GM21717 (cell line): ENCODE data around the gene C6orf15.

Experiments used
- ATAC-seq: cut with Tn5 transposase; IDR thresholded peaks from one replicate; pipeline ENCODE4 v1.9.1; 2021; ENCODE audit warnings: mild to moderate bottlenecking, moderate library complexity; ENCODE audit not compliant: unreplicated experiment

C6orf15 gene

DNA sequence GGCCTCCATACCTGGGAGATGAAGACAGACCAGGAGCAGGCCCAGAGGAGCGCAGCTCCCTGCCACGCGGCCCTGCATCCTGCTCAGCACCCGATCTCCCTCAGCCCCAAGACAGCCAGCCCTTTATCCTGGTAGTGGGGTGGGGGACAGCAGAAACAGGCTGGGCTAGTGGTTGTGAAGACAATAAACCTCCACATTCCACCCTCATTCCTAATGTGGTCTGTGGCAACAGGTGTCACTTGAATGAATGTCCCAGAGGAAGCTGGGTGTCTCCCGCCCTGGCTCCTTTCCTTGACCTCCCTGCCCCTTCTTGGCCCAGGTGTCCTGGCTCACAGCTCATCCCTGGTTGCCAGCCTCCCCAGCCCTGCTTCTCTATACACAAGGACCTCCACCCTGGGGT, at the start of gene C6orf15:
Gene C6orf15 (minus strand): TSS at position 98 of the 400 bp plus-strand sequence. CDS start 20 bp downstream, at position 78.
- no peak for ATAC-seq

DNA sequence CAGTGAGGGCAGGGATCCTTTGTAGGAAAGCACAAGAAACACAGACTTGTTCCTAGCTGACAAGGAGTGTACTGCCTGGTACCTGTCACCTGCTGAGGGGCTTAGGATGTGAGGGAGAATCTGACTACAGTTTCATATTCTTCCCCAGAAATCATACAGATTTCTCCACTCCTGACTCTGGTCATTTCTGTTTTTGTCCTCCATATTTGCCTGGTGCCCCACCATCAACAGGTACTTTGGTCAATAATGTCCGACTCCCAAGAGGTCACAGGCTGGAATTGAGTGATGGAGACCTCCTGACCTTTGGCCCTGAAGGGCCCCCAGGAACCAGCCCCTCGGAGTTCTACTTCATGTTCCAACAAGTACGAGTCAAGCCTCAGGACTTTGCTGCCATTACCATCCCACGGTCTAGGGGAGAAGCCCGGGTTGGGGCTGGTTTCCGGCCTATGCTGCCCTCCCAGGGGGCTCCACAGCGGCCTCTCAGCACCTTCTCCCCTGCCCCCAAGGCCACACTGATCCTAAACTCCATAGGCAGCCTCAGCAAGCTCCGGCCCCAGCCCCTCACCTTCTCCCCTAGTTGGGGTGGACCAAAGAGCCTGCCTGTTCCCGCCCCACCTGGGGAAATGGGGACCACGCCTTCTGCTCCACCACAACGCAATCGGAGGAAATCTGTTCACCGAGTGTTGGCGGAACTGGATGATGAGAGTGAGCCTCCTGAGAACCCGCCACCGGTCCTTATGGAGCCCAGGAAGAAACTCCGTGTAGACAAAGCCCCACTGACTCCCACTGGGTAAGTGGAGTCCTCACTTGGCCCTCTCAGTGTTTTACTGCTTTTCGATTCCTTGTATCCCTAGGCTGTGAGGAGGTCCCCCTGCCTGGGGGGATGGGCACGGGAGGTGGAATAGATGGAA, 49.1 kb upstream of the C6orf15 start:
- no peak for ATAC-seq

DNA sequence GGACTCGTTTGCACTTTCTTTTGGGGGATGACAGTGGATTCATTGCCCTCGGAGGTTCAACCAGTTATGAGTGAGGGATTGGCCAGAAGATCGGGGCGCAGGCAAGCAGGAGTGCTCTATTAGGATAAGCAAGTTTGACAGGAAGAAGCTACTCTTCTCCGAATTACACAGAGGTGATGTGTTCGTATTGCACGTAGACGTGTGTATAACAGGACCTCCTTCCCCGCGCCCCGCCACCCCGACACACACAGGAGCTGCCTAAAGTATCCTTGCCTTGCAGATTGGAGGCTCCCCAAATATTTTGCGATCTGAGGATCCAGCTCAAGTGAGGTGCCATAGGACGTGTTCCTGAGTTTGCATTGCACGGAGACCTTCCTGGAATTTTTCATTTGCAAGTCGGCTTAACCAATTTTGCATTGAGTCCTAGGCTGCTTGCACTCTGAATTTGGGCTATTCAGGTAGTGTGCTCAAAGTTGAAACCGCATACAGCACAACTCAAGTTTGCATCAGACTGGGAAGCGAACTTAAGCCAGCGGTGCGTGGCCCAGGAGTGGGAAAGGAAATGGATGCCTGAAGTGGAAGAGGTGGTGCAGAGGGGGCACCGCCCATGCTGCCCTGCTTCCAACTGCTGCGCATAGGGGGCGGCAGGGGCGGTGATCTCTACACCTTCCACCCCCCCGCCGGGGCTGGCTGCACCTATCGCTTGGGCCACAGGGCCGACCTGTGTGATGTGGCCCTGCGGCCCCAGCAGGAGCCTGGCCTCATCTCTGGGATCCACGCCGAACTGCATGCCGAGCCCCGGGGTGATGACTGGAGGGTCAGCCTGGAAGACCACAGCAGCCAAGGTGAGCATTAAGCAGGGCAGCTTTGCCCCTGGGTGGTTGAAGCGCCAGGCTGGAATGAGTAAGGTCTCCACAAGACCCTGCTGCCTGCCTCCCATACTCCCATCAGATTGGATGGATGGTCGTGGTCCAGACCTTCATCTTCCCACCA, 46.8 kb upstream of the C6orf15 start:
- no peak for ATAC-seq

DNA sequence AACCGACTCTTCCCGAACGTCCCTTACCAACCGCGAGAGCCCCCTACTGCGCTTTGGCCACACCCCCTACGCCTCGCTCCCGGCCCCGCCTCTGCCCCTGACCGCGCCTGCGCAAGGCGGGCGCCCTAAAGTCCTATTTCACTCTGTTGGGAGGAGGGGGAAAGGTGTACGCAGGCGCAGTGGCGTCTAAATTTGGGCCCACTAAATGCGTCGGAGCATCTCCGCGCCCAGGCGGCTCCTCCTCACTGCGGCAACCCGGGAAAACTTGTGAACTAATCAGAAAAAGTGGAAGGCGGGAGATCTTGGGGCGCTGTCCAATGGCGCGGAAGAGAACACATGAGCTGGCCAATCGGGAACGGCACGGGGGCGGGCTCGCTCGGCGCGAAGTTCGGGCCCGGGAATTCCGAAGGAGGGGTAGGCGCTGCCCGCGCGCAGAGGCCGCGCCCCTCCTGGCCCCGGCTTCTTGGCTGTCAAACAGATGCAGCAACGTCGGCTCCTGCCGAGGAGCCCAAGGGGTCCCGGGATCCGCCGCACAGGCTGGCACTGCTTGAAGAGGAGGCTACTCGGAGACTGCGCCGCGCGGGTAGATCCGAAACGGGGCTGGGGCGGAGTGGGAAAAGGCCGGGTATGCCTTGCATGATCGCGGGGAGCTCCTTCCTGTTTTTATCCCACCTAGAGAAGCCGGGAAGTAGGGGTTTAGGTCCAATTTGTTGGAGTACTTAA, 45.9 kb upstream of the C6orf15 start, which contains the start of gene TCF19:
Gene TCF19 (plus strand): TSS at position 450 of the 723 bp plus-strand sequence. CDS start 881 bp downstream, outside the sequence.
- ATAC-seq, result peak; percentile 66

DNA sequence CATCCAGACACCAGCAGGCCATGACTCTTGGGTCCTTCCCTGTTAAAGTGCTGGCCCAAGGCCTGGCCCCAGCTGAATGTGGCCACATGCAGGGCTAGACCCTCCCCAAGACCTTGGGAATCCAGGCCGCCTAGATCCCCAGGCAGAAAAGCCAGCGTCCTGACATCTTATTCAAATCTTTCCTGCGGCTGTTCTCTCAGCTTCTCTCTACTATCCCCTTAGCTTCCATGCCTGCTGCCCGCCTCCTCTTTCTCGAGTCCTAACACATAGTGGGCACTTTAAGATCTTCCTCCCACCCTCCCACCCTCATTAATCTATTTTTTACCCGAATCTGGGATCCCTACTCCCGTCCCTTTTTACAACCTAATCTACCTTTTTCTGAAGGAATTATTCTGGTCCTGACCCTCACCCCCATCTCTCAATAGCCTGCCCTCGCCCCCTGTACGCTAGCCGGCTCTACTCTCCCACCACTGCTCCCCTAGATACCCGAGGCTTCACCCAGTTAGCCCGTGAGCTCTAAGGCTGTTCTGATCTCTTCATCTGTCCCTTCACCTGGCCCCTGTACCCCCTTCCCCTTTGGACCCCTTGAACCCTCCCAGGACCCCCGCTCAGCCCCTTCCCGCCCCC, 45.3 kb upstream of the C6orf15 start, which contains the start of gene CCHCR1:
Gene CCHCR1 (minus strand): TSS at position 290 of the 627 bp plus-strand sequence. CDS start 202 bp downstream, at position 88.
- no peak for ATAC-seq

DNA sequence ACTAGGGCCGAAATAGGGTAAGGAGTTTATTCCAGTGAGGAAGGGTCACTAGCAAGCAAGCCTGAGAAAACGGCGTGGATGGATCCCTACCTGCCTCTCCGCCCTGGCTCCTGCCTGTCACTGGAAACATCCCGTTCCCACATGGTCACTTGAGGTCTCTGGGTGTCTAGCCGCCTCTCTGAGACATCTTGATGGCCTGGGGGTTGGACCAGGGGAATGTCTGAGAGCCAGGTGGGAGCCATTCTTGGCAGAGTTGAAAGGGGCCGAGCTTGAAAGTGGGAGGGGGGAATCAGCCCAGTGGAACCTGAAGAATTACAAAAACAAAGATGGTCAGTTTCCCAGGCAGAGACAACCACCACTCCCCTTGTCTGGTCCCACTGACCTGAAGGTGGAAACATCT, 44.3 kb upstream of the C6orf15 start:
- ATAC-seq, result no peak

DNA sequence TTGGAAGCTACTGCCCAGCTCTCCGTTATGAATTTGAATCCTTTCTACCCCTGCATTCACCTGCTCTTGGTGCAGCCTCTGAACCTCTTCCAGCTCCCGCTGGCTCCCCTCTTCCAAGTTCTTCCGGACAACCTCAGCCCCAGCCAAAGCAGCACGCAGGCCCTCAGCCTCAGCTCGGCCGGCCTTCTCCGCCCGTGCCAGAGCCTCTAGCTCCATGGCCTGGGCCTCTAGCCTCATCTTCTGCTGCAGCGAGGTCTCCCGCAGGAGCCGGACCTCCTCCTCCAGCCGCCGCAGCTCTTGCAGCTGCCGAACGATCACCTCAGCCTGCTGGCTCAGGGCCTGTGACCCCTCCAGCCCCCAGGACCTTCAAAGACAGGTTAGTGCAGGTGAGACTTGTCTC, 42.1 kb upstream of the C6orf15 start:
- ATAC-seq, result no peak

DNA sequence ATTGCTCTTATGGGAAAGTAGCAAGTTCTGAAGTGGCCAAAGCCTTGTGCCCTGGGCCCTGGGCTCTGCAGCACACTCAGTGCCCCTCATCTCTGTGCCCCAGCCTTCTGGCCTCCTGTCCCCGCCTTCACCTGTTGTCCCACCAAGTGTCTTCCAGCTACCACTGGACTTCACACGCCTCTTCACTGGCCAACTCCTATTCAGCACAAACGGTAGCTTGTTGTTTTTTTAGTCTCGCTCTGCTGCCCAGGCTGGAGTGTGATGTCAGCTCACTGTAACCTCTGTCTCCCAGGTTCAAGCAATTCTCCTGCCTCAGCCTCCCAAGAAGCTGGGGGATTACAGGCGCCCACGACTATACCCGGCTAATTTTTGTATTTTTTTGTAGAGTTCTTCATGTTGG, 40.4 kb upstream of the C6orf15 start:
- no peak for ATAC-seq

DNA sequence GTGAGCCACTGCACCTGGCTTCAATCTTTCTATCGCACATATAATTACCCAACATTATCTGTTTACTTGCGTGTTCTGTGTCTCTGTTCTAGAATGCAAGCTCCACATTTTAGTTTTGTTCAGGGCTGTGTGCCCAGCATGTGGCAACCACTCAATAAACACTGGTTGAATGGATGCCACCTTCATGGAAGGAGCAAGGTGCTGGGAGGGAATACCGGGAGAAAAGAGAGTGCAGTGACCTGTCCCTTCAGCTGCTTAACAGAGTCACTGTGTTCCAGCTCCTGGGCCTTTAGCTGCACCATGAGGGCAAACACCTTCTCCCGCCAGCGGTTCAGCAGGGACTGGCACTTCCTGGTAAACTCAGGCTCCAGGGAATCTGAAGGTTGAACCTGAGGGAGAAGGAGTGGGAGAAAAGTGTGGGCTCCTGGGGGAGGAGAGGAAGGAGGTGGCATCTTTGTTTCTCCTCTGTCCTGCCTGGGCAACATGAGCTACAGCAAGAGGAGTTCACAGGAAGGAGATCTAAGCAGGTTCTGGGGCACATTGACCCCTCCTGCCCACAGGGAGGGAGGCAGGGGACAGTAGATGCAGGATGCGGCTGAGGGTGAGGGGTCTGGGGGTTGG, 37.6 kb upstream of the C6orf15 start:
- ATAC-seq, result no peak

DNA sequence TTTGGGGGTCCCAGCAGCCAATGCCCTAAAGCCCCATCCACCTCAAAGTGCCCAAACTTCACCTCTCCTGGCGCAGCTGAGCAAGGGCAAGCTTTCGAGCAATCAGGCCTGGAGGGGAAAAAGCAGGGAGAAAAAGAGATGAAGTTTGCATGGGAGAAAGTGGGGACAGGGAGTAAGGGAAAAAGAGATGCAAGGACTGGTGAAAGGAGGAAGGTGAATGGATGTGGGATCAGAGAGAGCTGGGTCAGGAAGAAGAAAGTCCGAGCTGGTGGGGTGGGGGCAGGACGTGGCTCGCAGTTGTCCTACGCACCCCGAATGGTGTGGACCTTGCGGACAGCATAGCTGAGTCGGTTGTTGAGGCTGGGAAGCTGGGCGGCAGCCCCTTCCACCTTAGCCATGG, 33.0 kb upstream of the C6orf15 start:
- no peak for ATAC-seq

DNA sequence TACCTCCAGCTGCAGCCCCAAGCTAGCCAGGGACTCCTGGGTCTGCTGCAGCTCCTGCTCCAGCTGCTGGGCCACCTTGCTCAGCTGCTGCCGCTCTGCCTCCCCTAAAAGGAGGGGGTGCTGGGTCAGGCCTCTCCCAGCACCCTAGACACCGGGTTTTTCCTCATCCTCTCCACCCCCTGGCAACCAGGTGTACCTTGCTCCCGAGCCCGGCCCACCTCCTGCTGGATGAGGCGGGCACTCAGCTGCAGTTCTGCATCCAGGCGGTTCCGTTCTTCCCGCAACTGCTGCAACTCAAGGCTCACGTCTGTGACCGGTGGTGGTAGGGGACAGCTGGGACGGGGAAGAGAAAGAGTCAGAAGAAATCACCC, 32.6 kb upstream of the C6orf15 start:
- ATAC-seq, result no peak

DNA sequence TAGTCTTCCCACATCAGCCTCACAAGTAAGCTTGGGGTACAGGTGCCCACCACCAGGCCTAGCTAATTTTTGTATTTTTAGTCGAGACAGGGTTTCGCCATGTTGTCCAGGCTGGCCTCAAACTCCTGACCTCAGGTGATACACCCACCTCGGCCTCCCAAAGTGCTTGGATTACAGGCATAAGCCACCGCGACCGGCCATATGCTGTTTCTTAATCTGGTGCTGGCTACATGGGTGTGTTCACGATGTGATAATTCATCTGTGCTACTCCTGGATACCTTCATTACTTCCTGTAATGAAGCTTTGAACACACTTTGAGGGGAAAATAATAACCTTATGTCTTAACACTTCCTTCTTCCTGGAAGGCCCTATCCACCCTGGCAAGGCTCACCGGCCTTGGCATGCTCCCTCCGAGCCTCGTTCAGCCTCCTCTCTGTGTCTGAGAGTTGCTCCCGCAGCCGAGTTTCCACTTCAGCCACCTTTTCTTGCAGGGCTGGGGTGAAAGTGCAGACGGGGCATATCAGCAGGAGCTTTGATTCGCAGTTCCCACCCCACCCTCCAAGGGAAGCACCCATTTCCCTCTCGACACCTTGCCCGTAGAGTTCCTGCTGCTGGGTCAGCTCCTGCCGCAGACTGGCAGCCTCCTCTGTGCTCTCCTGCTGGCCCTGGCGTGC, 32.1 kb upstream of the C6orf15 start:
- ATAC-seq, result no peak

DNA sequence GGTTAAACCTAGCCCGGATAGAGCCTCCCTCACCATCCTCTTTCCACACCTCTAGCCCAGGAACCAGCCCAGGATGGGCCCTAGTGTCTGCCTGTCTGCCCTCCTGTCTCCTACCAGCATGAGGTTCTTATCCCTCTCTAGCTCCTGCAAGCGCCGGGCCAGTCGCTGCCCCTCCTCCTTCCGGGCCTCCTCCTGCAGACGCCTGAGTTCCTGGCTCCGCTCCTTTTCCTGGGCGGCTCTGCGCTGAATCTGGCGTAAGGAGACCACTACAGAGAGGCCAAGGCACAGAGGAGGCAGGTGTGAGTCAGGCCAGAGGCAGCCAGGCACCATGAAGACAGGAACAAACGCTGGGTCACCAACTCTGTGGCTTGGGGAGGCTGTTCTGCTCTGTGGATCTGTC, 30.8 kb upstream of the C6orf15 start:
- no peak for ATAC-seq

DNA sequence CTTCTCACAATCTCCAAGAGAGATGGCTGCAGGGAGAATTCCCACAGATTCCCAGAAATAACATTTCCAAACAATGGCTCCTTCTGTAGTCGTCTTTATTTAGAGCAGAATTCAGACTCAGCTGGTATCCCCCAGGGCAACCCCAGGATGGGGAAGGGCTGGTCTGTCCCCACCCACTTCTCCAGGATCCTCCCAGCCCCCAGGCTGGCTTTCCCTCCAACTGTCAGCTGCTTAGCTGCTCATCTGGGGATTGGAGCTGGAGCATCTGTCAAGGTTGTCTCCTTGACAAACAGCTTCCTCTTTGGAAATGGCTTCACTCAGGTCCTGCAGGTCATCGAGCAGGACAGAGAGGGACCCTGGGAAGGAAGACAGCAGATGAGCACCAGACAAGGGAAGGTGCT, 30.0 kb upstream of the C6orf15 start:
- no peak for ATAC-seq

DNA sequence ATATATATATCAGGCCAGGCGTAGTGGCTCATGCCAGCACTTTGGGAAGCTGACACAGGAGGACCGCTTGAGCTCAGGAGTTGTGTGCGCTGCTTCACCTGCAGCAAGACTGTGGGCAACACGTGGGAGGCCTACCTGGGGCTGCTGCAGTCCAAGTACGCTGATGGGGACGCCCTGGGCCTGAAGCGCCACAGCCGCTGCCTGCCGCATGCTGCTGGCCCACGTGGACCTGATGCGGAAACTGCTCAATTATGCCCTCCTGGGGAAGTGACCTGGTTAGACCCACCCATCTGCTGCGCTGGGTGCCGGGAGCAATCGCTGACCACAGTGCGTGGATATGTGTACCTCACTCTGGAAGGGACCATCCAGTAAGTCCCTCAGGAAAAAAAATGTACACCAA, 28.3 kb upstream of the C6orf15 start:
- no peak for ATAC-seq

DNA sequence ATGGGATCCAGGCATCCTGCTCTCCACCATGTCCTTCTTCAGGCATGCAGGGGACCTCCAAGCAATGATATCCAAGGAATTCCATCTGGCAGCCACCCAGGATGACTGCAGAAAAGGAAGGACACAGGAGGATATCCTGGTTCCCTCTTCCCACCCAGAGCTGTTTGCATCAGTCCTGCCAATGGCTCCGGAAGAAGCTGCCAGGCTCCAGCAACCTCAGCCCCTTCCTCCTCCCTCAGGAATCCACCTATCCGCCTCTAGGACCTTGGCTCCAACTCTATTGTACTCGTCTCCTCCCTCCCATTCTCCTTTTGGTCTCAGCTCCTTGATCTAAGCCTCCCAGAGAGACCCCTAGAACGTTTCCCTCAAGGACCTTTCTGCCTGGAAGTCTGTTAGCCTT, 27.2 kb upstream of the C6orf15 start:
- ATAC-seq, result no peak

DNA sequence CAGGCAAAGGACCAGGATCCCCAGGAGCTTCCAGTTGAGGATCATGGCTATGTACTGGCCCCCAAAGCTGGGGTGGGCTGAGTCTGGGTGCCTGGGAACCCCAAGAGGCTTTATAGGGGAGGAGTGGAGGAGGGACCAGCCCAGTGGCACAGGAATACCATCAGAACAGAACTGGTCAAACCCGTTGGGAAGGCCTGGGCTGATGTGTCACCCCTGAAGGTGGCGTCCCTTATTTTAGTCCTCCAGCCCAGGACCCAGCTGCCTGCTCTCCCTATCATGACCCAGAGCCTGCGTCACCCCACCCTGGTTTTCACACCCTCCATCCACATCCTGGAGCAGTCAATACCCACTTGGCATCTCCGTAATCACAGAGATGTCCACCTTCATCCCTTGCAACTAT, 26.6 kb upstream of the C6orf15 start, which contains the start of gene PSORS1C2:
Gene PSORS1C2 (minus strand): TSS at position 85 of the 400 bp plus-strand sequence. CDS start 40 bp downstream, at position 45.
- ATAC-seq, result no peak

DNA sequence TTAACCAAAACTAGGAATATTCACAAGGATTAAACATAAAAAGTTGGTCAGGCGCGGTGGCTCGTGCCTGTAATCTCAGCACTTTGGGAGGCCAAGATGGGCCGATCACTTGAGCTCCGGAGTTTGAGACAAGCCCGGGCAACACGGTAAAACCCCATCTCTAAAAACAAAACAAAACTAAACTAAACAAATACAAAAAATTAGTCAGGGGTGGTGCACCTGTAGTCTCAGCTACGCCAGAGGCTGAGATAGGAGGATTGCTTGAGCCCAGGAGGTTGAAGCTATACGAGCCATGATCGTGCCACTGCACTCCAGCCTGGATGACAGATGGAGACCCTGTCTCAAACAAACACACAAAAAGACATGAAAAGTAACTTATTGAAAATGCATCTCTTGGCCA, 23.3 kb upstream of the C6orf15 start:
- no peak for ATAC-seq

DNA sequence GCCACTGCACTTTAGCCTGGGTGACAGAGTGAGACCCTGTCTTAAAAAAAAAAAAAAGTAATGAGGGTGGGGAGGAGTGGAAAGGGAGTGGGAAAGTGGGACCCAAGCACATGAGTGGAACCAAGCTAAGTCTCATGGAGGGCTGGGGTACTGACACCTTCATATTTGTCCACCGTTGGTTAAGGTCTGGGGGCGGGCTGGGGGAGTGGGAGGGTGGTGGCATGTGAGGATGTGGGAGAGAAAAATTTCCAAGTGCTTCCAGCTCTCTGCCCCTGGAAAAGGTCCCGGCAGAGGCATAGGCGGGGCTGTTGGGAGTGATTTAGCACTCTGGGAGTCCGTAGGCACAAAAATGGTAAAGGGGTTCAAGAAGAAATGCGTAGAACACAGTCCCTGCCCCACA, 20.4 kb upstream of the C6orf15 start:
- no peak for ATAC-seq
